CD4-positive, alpha-beta T cell (primary cell): Measurements from ENCODE around the gene ANKRD33. TPM values are rescaled to one million over a fixed set of nuclear protein-coding genes. Genes with fewer than 3 reads are reported as not detected.

Experiments used
- ATAC-seq: fragments of 200-7000 bp; cut with Tn5 transposase; one replicate; pipeline ENCODE4 v1.10.0; 2022; ENCODE audit warnings: mild to moderate bottlenecking; ENCODE audit not compliant: poor library complexity
- CTCF ChIA-PET: fragments of 350-600 bp; sonication (Branson Sonifier 250); formaldehyde crosslinking; loops from one replicate; lab custom pipeline; 2021; ENCODE audit warnings: antibody characterized with exemption, inconsistent platforms; lab: Charles Lee
- POLR2A ChIA-PET: fragments of 350-600 bp; sonication (Branson Sonifier 250); formaldehyde crosslinking; loops from one replicate; lab custom pipeline; 2021; ENCODE audit warnings: antibody characterized with exemption, inconsistent platforms; lab: Charles Lee
- DNase-seq, 14 experiments: peaks; one replicate each; pipeline ENCODE4 v3.0.0-alpha.2; 2013 to 2020; ENCODE audit warnings: mixed read lengths in 2 of 14
- H3K27ac ChIP-seq, 2 donors: one replicate each; pipeline versions ENCODE4 v1.5.1 to v1.7.0; 2013; ENCODE audit warnings: low read length in 2 of 2, low read depth in 1 of 2, mild to moderate bottlenecking in 1 of 2
- H3K27me3 ChIP-seq, 2 experiments: 1 replicate in 1 of 2; 2 replicates in 1 of 2; pipeline versions ENCODE4 v1.6.1 to v1.7.0; 2013; ENCODE audit warnings: low read length in 2 of 2, control low read depth in 1 of 2, mild to moderate bottlenecking in 1 of 2, moderate library complexity in 1 of 2; ENCODE audit not compliant: insufficient read depth in 2 of 2, control insufficient read depth in 1 of 2
- H3K36me3 ChIP-seq: one replicate; pipeline ENCODE4 v1.6.1; 2013; ENCODE audit warnings: low read length, control low read depth; ENCODE audit not compliant: insufficient read depth
- H3K4me1 ChIP-seq: one replicate; pipeline ENCODE4 v1.6.1; 2013; ENCODE audit warnings: low read length, control low read depth; ENCODE audit not compliant: insufficient read depth
- H3K4me3 ChIP-seq: one replicate; pipeline ENCODE4 v1.5.1; 2013; ENCODE audit warnings: mild to moderate bottlenecking, low read length, moderate library complexity
- H3K9me3 ChIP-seq, 2 experiments: 1 replicate in 1 of 2; 2 replicates in 1 of 2; pipeline versions ENCODE4 v1.6.1 to v1.7.0; 2013; ENCODE audit warnings: low read length in 2 of 2, mild to moderate bottlenecking in 2 of 2, control low read depth in 1 of 2, moderate library complexity in 1 of 2; ENCODE audit not compliant: control insufficient read depth in 1 of 2, insufficient read depth in 1 of 2
- H3K27ac Mint-ChIP-seq: one replicate; pipeline ENCODE4 v1.8.0; 2020; ENCODE audit warnings: mixed read lengths
- H3K27me3 Mint-ChIP-seq: one replicate; pipeline ENCODE4 v1.8.0; 2021; ENCODE audit warnings: mixed read lengths
- H3K36me3 Mint-ChIP-seq: one replicate; pipeline ENCODE4 v1.8.0; 2021; ENCODE audit warnings: low read depth, mixed read lengths
- H3K4me1 Mint-ChIP-seq: one replicate; pipeline ENCODE4 v1.8.0; 2021; ENCODE audit warnings: low read depth, mixed read lengths
- H3K4me3 Mint-ChIP-seq: one replicate; pipeline ENCODE4 v1.8.0; 2020; ENCODE audit warnings: mild to moderate bottlenecking, mixed read lengths
- H3K9me3 Mint-ChIP-seq: one replicate; pipeline ENCODE4 v1.8.0; 2020; ENCODE audit warnings: mixed read lengths
- intact Hi-C, 2 experiments: fragments of 100-400 bp; cut with DNase I in 1 of 2; cut with micrococcal nuclease in 1 of 2; formaldehyde crosslinking; loops; one replicate each; pipeline versions ENCODE4 v1.15.1 to v1.9.0; 2023 to 2025; cut with DNase I, micrococcal nuclease
- total RNA-seq, 174 experiments: library from RNA in 2 of 174; stranded (reverse) in 2 of 174; gene quantifications; one replicate each; pipeline ENCODE4 v1.2.3 and lab custom pipeline; 2021 to 2026
- TF ChIP-seq, protein P1 (sequence below): fragments of 200-600 bp; IDR thresholded peaks from one replicate; pipeline ENCODE4 v1.8.0; 2022; ENCODE audit warnings: antibody characterized with exemption, mild to moderate bottlenecking

The ANKRD33 gene
- total RNA-seq, 2 experiments from 2014 or later: not detected

DNA sequence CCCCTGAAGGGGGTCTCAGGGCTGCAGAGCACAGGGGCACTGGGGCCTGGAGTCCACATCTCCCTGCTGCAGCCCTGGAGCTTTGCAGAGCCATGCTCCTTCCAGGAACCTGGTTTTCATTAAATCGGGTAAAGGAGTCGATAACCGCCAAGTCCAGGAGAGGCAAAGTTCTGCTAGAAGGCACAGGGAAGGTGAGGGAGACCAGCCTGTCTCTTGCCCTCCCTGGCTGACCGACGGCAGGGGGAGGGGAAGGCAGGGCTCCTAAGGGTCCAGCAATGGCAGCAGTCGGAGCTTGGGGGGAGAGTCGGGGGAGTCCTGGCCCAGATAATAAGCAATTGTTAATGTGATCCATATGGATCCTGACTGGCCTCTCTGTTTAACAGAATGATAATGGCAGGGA lies 42.4 kb upstream of the ANKRD33 start:
- Histone ChIP-seq H3K4me1 (peaks cover 31% of the 10 kb centered on the region), H3K9me3 (peaks cover 0 to 14% of the 10 kb centered on the region in 2 experiments), H3K27ac (no peak overlapping the region), H3K27me3 (peaks cover 51 to 60% of the 10 kb centered on the region in 2 experiments), H3K4me3 (no peak overlapping the region), H3K36me3 (no peaks in the 10 kb centered on the region)
- ChIA-PET CTCF (no interaction called here), POLR2A (no interaction called here)
- no peak overlapping the region for H3K27ac Mint-ChIP-seq
- intact Hi-C loops: no loop called here
- peak overlapping the region; percentile 30 for H3K4me3 Mint-ChIP-seq
- TF ChIP-seq, protein P1, sequence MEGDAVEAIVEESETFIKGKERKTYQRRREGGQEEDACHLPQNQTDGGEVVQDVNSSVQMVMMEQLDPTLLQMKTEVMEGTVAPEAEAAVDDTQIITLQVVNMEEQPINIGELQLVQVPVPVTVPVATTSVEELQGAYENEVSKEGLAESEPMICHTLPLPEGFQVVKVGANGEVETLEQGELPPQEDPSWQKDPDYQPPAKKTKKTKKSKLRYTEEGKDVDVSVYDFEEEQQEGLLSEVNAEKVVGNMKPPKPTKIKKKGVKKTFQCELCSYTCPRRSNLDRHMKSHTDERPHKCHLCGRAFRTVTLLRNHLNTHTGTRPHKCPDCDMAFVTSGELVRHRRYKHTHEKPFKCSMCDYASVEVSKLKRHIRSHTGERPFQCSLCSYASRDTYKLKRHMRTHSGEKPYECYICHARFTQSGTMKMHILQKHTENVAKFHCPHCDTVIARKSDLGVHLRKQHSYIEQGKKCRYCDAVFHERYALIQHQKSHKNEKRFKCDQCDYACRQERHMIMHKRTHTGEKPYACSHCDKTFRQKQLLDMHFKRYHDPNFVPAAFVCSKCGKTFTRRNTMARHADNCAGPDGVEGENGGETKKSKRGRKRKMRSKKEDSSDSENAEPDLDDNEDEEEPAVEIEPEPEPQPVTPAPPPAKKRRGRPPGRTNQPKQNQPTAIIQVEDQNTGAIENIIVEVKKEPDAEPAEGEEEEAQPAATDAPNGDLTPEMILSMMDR: no peak
- peaks cover 58% of the 10 kb centered on the region for H3K27me3 Mint-ChIP-seq
- no peaks in the 10 kb centered on the region for H3K9me3 Mint-ChIP-seq
- DNase-seq: no peak
- ATAC-seq: no peak
- H3K36me3 Mint-ChIP-seq: no peaks in the 10 kb centered on the region
- H3K4me1 Mint-ChIP-seq: peaks cover 17% of the 10 kb centered on the region

DNA sequence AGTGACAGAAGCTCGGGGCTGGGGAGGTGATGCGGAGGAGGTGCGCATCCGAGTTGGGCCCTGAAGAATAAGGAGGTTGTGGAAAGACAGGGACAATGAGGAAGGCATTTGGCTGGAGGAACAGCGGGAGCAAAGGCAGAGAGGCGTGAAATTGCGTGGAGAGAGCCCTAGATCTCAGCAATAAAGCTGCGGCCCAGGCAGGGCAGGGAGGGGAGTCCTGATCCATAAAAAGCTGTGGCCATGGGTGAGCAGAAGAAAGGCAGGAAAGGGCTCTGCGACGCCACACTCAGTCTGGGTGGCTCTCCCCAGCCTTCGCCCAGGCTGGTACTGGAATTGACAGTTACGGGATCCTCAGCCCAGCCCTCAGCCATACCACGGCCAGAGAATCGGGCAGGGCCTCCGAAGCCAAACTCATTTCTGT lies 41.6 kb upstream of the ANKRD33 start:
- Mint-ChIP-seq H3K9me3 (no peaks in the 10 kb centered on the region), H3K27ac (no peak overlapping the region), H3K27me3 (peaks cover 64% of the 10 kb centered on the region), H3K4me3 (peak overlapping the region; percentile 71), H3K4me1 (peaks cover 23% of the 10 kb centered on the region), H3K36me3 (no peaks in the 10 kb centered on the region)
- DNase-seq (no peak), ATAC-seq (no peak)
- Histone ChIP-seq H3K27me3 (peaks cover 47 to 55% of the 10 kb centered on the region in 2 experiments), H3K27ac (no peak overlapping the region), H3K9me3 (peaks cover 0 to 14% of the 10 kb centered on the region in 2 experiments), H3K4me3 (no peak overlapping the region), H3K4me1 (peaks cover 34% of the 10 kb centered on the region), H3K36me3 (no peaks in the 10 kb centered on the region)
- CTCF ChIA-PET: no interaction called here
- TF ChIP-seq, protein P1: no peak
- POLR2A ChIA-PET: no interaction called here
- intact Hi-C loops: no loop called here

DNA sequence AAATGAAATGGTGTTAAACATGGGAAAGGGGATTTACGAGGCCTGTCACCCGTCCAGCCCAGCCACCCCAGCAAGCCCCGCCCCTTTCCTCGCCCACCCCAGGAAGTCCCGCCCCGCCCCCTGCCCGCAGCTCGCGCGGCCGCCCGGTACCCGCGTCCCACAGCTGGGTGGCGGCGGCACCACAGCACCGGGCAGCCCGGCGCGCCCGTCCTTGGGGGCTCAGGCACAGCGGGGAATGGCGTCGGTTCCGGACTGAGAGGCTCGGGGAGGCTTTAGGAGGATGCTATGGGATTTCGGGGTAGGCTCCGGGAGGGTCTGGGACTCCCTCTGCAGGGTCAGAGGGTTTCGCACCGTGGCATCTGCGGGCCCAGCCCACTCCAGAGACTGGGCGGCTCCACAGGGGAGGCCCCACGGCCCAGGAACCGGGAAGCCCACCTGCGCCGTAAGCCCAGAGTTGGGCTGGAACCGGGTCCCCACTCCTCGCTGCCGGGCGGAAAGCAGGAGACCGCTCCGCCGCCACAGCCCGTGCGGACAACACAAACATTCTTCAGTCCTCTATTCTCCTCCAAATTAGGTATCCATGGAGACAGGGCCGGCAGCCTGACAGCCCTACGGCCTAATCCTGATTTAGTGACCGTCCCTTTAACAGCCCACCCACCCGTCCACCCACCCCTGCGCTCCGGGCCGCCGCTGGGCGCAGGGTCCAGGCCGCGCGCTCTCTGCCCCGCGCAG lies 40.8 kb upstream of the ANKRD33 start:
- DNase-seq (peak in 11 of 14 experiments; percentile 15 to 71 (median 40)), ATAC-seq (peak; percentile 46)
- H3K4me1 ChIP-seq: peaks cover 36% of the 10 kb centered on the region
- peaks cover 0 to 14% of the 10 kb centered on the region in 2 experiments for H3K9me3 ChIP-seq
- Mint-ChIP-seq H3K4me3 (peak overlapping the region; percentile 86), H3K36me3 (no peaks in the 10 kb centered on the region), H3K4me1 (peaks cover 30% of the 10 kb centered on the region), H3K9me3 (no peaks in the 10 kb centered on the region), H3K27me3 (peaks cover 59% of the 10 kb centered on the region), H3K27ac (no peak overlapping the region)
- intact Hi-C loops: no loop called here
- peaks cover 40 to 51% of the 10 kb centered on the region in 2 experiments for H3K27me3 ChIP-seq
- POLR2A ChIA-PET: no interaction called here
- CTCF ChIA-PET: no interaction called here
- H3K27ac ChIP-seq: no peak overlapping the region
- TF ChIP-seq, protein P1: no peak
- no peaks in the 10 kb centered on the region for H3K36me3 ChIP-seq
- H3K4me3 ChIP-seq: peak overlapping the region; percentile 56
